Vagina (tissue), 2 donors: ENCODE results near the gene USP10.

ENCODE experiments used
- POLR2AphosphoS5 ChIP-seq, 2 donors: sonication (generic); formaldehyde crosslinking; IDR thresholded peaks; one replicate each; pipeline ENCODE4 v1.9.0; 2017; ENCODE audit warnings: antibody characterized with exemption in 2 of 2, mild to moderate bottlenecking in 2 of 2, low read depth in 1 of 2; ENCODE audit not compliant: insufficient read depth in 1 of 2
- TF ChIP-seq, protein P1 (sequence below), 3 experiments: fragments of 450-650 bp in 2 of 3; fragments of 200-600 bp in 1 of 3; sonication (generic) in 1 of 3; IDR thresholded peaks; one replicate each; pipeline ENCODE4 v1.5.1; 2017 to 2019; ENCODE audit warnings: antibody characterized with exemption in 3 of 3, mild to moderate bottlenecking in 2 of 3, moderate library complexity in 2 of 3

DNA sequence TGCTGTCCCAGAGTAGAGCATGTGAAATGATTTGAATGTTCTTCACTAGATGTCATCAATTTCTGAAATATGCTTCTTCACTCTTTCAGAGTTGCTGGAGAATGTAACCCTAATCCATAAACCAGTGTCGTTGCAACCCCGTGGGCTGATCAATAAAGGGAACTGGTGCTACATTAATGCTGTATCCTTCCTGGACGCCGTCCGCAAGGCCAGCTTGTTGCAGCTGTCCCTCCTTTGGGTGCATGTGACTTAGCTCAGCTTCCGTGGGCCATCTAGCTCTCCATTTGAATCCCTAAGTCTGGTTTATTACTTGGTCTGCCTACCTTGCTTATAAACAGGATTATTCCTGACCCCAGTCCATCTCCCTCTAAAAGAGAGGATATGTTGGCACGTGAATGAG is 58.8 kb downstream of the USP10 start:
- TF ChIP-seq, protein P1, sequence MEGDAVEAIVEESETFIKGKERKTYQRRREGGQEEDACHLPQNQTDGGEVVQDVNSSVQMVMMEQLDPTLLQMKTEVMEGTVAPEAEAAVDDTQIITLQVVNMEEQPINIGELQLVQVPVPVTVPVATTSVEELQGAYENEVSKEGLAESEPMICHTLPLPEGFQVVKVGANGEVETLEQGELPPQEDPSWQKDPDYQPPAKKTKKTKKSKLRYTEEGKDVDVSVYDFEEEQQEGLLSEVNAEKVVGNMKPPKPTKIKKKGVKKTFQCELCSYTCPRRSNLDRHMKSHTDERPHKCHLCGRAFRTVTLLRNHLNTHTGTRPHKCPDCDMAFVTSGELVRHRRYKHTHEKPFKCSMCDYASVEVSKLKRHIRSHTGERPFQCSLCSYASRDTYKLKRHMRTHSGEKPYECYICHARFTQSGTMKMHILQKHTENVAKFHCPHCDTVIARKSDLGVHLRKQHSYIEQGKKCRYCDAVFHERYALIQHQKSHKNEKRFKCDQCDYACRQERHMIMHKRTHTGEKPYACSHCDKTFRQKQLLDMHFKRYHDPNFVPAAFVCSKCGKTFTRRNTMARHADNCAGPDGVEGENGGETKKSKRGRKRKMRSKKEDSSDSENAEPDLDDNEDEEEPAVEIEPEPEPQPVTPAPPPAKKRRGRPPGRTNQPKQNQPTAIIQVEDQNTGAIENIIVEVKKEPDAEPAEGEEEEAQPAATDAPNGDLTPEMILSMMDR (IDR thresholded peaks at IDR 0.05): no peak
- TF ChIP-seq POLR2AphosphoS5 (IDR thresholded peaks at IDR 0.05; ENCODE audit: insufficient read depth in 1 of 2, low read depth in 1 of 2): no peak
